Right forelimb (tissue), 1 donor: ENCODE measurements around the gene SIGLEC6.

Experiments used
- DNase-seq: peaks from one replicate; pipeline ENCODE4 v3.0.0-alpha.2; 2018

SIGLEC6 gene

GRCh38 chr19:51531349-51532315, at the start of gene SIGLEC6:
Gene SIGLEC6, minus strand, starts transcription at chr19:51531670. Its CDS starts 22 bp downstream, at chr19:51531648.
- no peak for DNase-seq

GRCh38 chr19:51576850-51577249, 45.4 kb upstream of the SIGLEC6 start:
- DNase-seq: no peak

DNA sequence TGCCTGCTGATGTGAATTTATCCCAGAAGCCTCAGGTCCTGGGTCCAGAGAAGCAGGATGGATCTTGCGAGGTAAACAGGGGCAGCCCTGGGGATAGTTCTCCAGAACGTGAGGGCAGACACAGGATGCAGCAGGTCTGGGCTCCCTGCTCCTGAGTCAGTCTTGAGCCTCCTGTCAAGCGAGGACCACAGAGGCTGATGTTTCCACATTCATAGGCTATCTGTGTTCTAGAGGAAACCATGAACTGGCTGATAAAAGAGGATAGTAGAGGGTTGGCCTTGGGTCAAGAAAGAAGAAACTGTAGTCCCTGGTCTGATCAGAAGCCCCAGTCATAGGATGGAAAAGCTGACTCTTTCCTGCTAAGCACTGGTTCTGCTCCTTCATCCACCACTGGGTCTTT, 41.9 kb upstream of the SIGLEC6 start:
- DNase-seq: no peak

GRCh38 chr19:51572908-51573307, 41.4 kb upstream of the SIGLEC6 start:
- DNase-seq: no peak

- DNase-seq: no peak
These were observed 40.9 kb upstream of the SIGLEC6 start for GRCh38 chr19:51572410-51572809.

DNA sequence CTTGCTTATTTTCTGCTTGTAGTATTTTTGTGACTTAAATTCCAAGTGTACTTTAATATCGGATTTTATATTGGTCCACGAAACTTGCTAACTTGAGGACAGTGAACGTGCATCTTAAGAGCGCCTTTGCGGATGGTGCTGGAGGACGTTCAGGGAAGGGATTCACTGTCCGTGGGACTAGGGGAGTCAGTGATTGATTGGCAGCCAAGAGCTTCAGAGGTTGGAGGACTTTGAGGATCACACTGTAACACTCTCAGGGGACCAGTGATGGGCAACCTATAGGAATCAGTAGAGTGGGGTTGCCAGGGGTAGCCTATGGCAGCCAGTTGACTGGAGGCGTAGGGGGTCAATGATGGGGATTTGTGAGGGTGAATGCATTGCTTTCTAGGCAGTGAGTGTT, 40.1 kb upstream of the SIGLEC6 start:
- no peak for DNase-seq

DNA sequence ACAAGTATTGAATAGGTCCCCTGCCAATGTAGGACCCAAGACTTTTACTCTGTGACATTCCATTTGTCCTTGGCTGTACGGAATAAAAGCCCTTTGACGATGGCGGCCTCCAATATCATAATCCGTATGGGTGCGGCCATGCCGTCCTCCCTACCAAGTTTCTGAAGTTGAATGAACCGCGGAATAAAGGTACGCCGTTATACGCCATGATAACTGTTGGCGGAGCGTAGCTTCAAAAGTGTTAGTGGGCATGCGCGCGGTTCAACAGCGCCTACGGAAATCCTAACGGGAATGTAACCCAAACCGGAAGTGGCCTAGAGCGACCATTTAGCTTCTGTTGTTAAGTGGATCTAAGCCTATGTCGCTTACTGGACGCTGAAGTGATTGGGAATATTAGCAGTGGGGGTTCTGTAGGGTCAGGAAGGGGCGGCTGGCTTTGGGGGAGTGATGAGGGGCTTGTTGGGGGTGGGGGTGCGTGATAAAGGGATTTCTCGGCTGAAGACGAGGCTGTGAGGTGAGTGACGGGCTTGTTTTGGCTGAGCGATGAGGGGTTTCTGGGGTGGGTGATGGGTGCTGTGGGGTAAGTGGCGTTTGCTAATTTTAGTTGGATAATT, 39.6 kb upstream of the SIGLEC6 start, which contains the start of gene ZNF175:
Gene ZNF175 (plus strand): TSS at position 322 of the 614 bp plus-strand sequence. CDS start 2,047 bp downstream, outside the sequence.
- peak; percentile 95 for DNase-seq

DNA sequence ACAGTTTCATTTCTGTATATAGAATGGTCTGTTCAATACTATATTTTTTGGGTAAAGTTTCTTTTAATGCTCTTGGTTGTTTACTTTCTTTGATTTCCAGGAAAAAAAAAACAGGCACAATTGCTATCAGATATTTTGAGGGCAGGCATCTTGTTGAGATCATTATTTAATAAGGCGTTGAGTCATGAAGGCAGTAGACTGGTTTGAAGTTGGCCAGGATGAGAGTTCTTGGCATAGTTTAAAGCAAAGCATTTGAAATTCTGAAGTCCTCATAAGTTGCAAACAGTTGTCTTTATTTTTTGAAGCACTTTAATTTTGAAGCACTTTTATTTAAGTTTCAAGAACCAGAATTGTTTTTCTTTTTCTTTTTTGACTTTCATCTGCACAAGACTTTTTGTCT, 37.0 kb upstream of the SIGLEC6 start:
- DNase-seq: no peak

- DNase-seq: no peak
These were observed 36.1 kb upstream of the SIGLEC6 start for GRCh38 chr19:51567583-51567982.

GRCh38 chr19:51566489-51567100, 35.1 kb upstream of the SIGLEC6 start:
- DNase-seq: no peak

DNA sequence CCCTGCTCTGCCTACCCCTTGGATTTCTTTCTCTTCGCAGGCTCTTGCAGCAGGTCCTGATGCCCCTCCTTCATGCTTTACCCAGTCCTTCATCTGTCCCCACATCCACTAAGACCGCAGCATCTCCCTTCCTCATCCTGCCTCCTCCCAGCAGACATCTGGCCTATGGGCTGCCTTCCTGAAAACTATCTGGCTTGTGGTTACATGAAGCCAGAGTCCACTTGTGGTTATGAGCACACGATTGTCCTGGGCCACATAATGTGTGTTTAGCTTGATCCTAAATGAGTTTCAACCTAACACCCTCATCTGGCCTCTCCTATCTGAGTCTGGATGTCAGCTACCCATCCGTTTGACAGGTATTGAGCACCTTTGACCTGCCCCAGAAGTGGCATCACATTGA, 34.1 kb upstream of the SIGLEC6 start:
- no peak for DNase-seq

DNA sequence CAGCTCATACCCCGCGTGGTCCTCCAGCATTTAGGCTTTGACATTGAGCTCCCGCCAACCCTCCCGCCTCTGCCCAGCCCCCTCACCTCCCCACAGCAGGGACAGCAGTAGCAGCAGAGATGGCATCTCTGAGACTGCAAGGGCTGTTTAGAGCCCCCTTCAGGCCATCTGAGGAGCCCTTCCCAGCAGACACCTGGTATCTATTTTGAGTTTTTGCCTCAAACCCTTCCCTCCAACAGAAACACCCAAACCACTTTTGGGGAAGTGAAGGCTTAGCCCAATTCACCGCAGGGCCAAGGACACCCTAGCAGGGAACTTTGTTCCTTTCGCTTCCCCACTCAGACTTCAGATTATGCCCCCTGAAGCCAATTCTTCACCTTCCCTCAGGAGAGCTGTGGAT, 33.3 kb upstream of the SIGLEC6 start:
- DNase-seq: no peak

- DNase-seq: no peak
These were observed 28.9 kb upstream of the SIGLEC6 start for GRCh38 chr19:51560339-51560738.

GRCh38 chr19:51559240-51559639, 27.8 kb upstream of the SIGLEC6 start:
- DNase-seq: no peak

- peak; percentile 84 for DNase-seq
These were observed 21.7 kb upstream of the SIGLEC6 start for GRCh38 chr19:51552996-51553725.

GRCh38 chr19:51552608-51552995, 21.1 kb upstream of the SIGLEC6 start:
- DNase-seq: no peak

DNA sequence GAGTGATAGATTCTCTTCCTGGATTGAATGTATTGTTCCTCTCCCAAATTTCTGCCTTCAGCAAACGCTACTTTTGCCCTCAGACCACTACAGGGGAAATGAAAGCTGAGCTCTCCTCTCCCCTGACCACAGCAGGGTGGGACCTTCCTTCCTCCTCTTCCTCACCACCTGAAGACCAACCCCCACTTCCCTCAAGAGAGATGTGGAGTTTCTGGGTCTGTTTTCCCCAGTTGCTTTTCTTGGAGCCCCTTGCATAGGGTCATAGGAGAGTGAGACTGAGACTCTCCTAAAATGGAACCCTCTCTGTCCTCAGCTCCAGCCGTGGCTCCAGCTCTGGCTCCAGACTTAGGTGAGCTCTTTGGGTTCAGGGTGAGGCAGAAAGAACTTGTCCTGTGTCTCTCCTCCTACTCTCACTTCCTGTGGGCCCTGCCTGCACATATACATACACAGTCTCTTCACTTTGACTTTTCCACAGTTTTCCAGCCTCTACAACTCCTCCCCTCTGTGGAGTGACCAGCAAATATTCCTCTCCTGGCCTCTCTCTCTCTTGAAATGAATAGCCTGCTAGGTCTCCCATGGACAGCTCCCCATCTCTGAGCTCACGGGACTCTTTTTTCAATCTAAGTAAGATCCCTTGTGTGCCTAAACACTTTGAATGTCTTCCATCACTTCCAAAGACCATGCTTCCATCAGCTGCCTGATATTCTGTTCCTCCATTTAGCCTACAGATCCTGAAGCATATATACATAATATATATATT, 20.4 kb upstream of the SIGLEC6 start:
- DNase-seq: no peak

DNA sequence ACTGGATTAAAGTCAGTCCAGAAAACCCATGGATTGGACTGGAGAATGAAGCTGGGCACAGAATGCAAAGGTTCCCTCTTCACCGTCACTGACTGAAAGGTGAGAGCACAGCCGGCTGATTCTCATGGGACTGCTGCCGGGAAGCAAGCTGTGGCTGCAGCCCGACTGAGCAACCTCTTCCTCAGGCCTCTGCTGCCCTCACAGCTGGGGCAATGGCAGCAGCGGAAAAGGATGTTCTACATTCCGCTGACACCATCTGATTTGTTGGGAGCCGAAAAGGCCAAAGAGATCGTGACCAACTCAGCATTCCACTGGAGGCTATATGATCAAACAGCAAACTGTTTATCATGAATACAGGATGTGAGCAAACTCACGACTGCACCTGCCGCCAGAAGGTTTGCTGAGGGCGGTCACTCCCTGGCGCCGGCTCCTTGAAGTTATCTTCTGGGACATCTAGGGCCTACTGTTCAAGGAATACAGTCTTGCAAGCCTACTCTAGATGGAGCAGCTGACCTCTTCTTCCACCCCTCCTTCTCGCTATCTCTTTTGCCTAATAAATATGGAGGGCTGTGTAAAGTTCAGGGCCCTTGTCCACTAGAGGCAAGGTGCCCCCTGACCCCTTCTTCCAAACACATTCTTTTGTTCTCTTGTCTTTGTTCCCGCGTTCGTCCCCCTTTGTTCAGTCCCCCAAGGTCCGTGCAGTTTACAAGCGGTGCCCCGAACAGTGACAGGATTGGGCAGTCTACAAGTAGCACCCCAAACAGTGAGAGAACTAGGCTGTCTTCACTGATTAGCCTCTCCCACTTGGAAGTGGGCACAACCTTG, 19.6 kb upstream of the SIGLEC6 start:
- DNase-seq: no peak

GRCh38 chr19:51549533-51550324, 18.3 kb upstream of the SIGLEC6 start:
- no peak for DNase-seq

DNA sequence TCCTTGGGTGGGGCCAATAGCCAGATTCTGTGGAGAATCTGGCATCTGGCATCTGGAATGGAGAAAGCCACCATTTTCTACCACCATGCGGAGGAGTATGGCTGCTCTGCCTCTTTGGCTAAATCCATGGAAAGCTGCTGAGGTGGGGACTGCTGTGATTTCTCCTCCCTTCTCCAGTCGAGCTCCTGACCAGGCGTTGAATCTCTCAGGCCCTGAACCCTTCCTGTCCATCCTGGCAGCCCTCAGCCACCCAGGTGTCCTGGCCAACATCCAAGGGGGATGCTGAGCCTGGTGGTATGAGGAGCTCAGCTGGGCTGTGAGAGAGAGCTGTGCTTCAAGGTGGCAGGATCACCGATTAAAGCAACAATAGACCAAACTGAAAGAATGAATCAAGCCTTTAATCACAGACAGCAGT, 17.4 kb upstream of the SIGLEC6 start:
- DNase-seq: no peak
